ENCODE data around the gene LRRTM3. TPM values are rescaled to one million over a fixed set of nuclear protein-coding genes. Genes with fewer than 3 reads are reported as not detected.

The LRRTM3 gene
- total and polyA plus RNA-seq, 2 experiments from 2014 or later, result not detected

- H3K27me3 ChIP-seq (replicated peaks; ENCODE audit: insufficient read depth), result no peaks in the 10 kb centered on the region
- H3K9me3 ChIP-seq (ENCODE audit: low read depth), result no peaks in the 10 kb centered on the region
- no peak overlapping the region for H3K27ac ChIP-seq
- in situ Hi-C loops (cut with MboI), result no loop called here
- no peaks in the 10 kb centered on the region for H3K79me2 ChIP-seq (ENCODE audit: insufficient read depth)
- no peaks in the 10 kb centered on the region for H4K20me1 ChIP-seq (ENCODE audit: insufficient read depth)
- no peaks in the 10 kb centered on the region for H3K4me1 ChIP-seq (ENCODE audit: insufficient read depth)
- H3K4me2 ChIP-seq (ENCODE audit: unreplicated experiment), result no peak overlapping the region
- no peak overlapping the region for H3K4me3 ChIP-seq
- DNase-seq, result no peak
- no peaks in the 10 kb centered on the region for H3K9me2 ChIP-seq (ENCODE audit: insufficient read depth)
- no peak overlapping the region for H2AFZ ChIP-seq
- H3K36me3 ChIP-seq (ENCODE audit: low read depth), result no peaks in the 10 kb centered on the region
- no peak for TF ChIP-seq EZH2phosphoT487 (IDR thresholded peaks at IDR 0.05; ENCODE audit: insufficient read depth, low read depth)
- TF ChIP-seq EZH2 (IDR thresholded peaks at IDR 0.05; ENCODE audit: insufficient read depth, poor library complexity, severe bottlenecking), result no peak
- no peaks in the 10 kb centered on the region for H3F3A ChIP-seq (ENCODE audit: insufficient read depth)
- H3K9ac ChIP-seq, result no peak overlapping the region
Measured at GRCh38 chr10:67110286-67110685, 184.4 kb downstream of the LRRTM3 start.

GRCh38 chr10:67112765-67113164 is 186.9 kb downstream of the LRRTM3 start:
- Histone ChIP-seq H3K9ac (no peak overlapping the region), H3K27ac (no peak overlapping the region), H3K27me3 (replicated peaks; ENCODE audit: insufficient read depth) (no peaks in the 10 kb centered on the region), H3K79me2 (ENCODE audit: insufficient read depth) (no peaks in the 10 kb centered on the region), H3K9me2 (ENCODE audit: insufficient read depth) (no peaks in the 10 kb centered on the region), H2AFZ (no peak overlapping the region), H3F3A (ENCODE audit: insufficient read depth) (no peaks in the 10 kb centered on the region), H3K36me3 (ENCODE audit: low read depth) (no peaks in the 10 kb centered on the region), H3K4me2 (ENCODE audit: unreplicated experiment) (no peak overlapping the region), H4K20me1 (ENCODE audit: insufficient read depth) (no peaks in the 10 kb centered on the region), H3K9me3 (ENCODE audit: low read depth) (no peaks in the 10 kb centered on the region), H3K4me1 (ENCODE audit: insufficient read depth) (no peaks in the 10 kb centered on the region), H3K4me3 (no peak overlapping the region)
- WGBS, 2 experiments (ENCODE audit: low coverage in 1 of 2, low lambda C conversion rate in 2 of 2, missing lambda C conversion rate in 2 of 2), result 16 to 22% methylated on average over 1 of the region's 1 CpG
- DNase-seq, result no peak
- TF ChIP-seq EZH2phosphoT487 (IDR thresholded peaks at IDR 0.05; ENCODE audit: insufficient read depth, low read depth), result no peak
- no peak for TF ChIP-seq EZH2 (IDR thresholded peaks at IDR 0.05; ENCODE audit: insufficient read depth, poor library complexity, severe bottlenecking)
- in situ Hi-C loops (cut with MboI), result no loop called here

- Histone ChIP-seq H3K27me3 (replicated peaks; ENCODE audit: insufficient read depth) (no peaks in the 10 kb centered on the region), H3K4me2 (ENCODE audit: unreplicated experiment) (no peak overlapping the region), H3K9ac (no peak overlapping the region), H2AFZ (no peak overlapping the region), H3K4me3 (no peak overlapping the region), H3K4me1 (ENCODE audit: insufficient read depth) (no peaks in the 10 kb centered on the region), H3K9me2 (ENCODE audit: insufficient read depth) (no peaks in the 10 kb centered on the region), H3K9me3 (ENCODE audit: low read depth) (no peaks in the 10 kb centered on the region), H3K36me3 (ENCODE audit: low read depth) (no peaks in the 10 kb centered on the region), H4K20me1 (ENCODE audit: insufficient read depth) (no peaks in the 10 kb centered on the region), H3K27ac (no peak overlapping the region), H3K79me2 (ENCODE audit: insufficient read depth) (no peaks in the 10 kb centered on the region), H3F3A (ENCODE audit: insufficient read depth) (no peaks in the 10 kb centered on the region)
- in situ Hi-C loops (cut with MboI), result no loop called here
- DNase-seq, result no peak
- WGBS, 2 experiments (ENCODE audit: low coverage in 1 of 2, low lambda C conversion rate in 2 of 2, missing lambda C conversion rate in 2 of 2), result 27 to 30% methylated on average over 2 of the region's 2 CpGs
- TF ChIP-seq EZH2 (IDR thresholded peaks at IDR 0.05; ENCODE audit: insufficient read depth, poor library complexity, severe bottlenecking) (no peak), EZH2phosphoT487 (IDR thresholded peaks at IDR 0.05; ENCODE audit: insufficient read depth, low read depth) (no peak)
Measured at GRCh38 chr10:67114945-67115344, 189.1 kb downstream of the LRRTM3 start.

DNA sequence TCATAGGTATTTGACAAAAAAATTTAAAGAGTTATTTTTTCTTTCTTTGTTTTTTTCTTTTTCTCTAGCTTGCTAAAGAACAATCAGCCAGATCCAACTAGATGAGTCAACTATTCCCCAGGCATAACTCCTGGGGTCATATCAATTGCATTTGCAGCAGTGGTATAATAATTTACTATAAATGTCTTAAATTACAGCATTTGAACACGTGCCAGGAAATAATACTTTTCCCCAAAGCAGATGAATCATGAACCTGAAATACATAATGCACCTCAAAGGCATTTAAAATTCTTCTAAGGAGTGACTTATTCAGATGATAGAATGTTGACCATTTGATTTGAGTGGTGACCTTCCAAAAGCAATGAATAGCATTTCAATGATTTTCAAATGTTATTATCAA is 190.1 kb downstream of the LRRTM3 start:
- DNase-seq, result no peak
- Histone ChIP-seq H3K79me2 (ENCODE audit: insufficient read depth) (no peaks in the 10 kb centered on the region), H3K27ac (no peak overlapping the region), H3F3A (ENCODE audit: insufficient read depth) (no peaks in the 10 kb centered on the region), H3K4me1 (ENCODE audit: insufficient read depth) (no peaks in the 10 kb centered on the region), H3K36me3 (ENCODE audit: low read depth) (no peaks in the 10 kb centered on the region), H3K9ac (no peak overlapping the region), H2AFZ (no peak overlapping the region), H3K4me2 (ENCODE audit: unreplicated experiment) (no peak overlapping the region), H3K27me3 (replicated peaks; ENCODE audit: insufficient read depth) (no peaks in the 10 kb centered on the region), H4K20me1 (ENCODE audit: insufficient read depth) (no peaks in the 10 kb centered on the region), H3K9me2 (ENCODE audit: insufficient read depth) (no peaks in the 10 kb centered on the region), H3K9me3 (ENCODE audit: low read depth) (no peaks in the 10 kb centered on the region), H3K4me3 (no peak overlapping the region)
- TF ChIP-seq EZH2 (IDR thresholded peaks at IDR 0.05; ENCODE audit: insufficient read depth, poor library complexity, severe bottlenecking) (no peak), EZH2phosphoT487 (IDR thresholded peaks at IDR 0.05; ENCODE audit: insufficient read depth, low read depth) (no peak)
- in situ Hi-C loops (cut with MboI), result no loop called here
- 2 to 7% methylated on average over 1 of the region's 1 CpG for WGBS, 2 experiments (ENCODE audit: low coverage in 1 of 2, low lambda C conversion rate in 2 of 2, missing lambda C conversion rate in 2 of 2)

GRCh38 chr10:67119651-67120050 is 193.8 kb downstream of the LRRTM3 start:
- TF ChIP-seq EZH2 (IDR thresholded peaks at IDR 0.05; ENCODE audit: insufficient read depth, poor library complexity, severe bottlenecking), result no peak
- TF ChIP-seq EZH2phosphoT487 (IDR thresholded peaks at IDR 0.05; ENCODE audit: insufficient read depth, low read depth), result no peak
- no peaks in the 10 kb centered on the region for H3K79me2 ChIP-seq (ENCODE audit: insufficient read depth)
- no peak overlapping the region for H3K9ac ChIP-seq
- H3K4me3 ChIP-seq, result no peak overlapping the region
- no peaks in the 10 kb centered on the region for H4K20me1 ChIP-seq (ENCODE audit: insufficient read depth)
- H3F3A ChIP-seq (ENCODE audit: insufficient read depth), result no peaks in the 10 kb centered on the region
- H3K9me3 ChIP-seq (ENCODE audit: low read depth), result no peaks in the 10 kb centered on the region
- H3K36me3 ChIP-seq (ENCODE audit: low read depth), result no peaks in the 10 kb centered on the region
- no peaks in the 10 kb centered on the region for H3K27me3 ChIP-seq (replicated peaks; ENCODE audit: insufficient read depth)
- no peak overlapping the region for H3K27ac ChIP-seq
- H3K9me2 ChIP-seq (ENCODE audit: insufficient read depth), result no peaks in the 10 kb centered on the region
- H3K4me1 ChIP-seq (ENCODE audit: insufficient read depth), result no peaks in the 10 kb centered on the region
- in situ Hi-C loops (cut with MboI), result no loop called here
- 14% methylated on average over 1 of the region's 1 CpG for WGBS, 2 experiments (ENCODE audit: low coverage in 1 of 2, low lambda C conversion rate in 2 of 2, missing lambda C conversion rate in 2 of 2)
- DNase-seq, result no peak
- no peak overlapping the region for H2AFZ ChIP-seq
- H3K4me2 ChIP-seq (ENCODE audit: unreplicated experiment), result no peak overlapping the region

Data from GM23248 (cell line).